Testis (tissue), 3 donors: ENCODE data around the gene CHRD. TPM values are rescaled to one million over a fixed set of nuclear protein-coding genes. Genes with fewer than 3 reads are reported as not detected.

Source experiments
- DNase-seq: peaks from one replicate; pipeline ENCODE4 v3.0.0-alpha.2; 2019
- H3K27ac ChIP-seq, 2 donors: fragments of 200-600 bp; sonication (generic); one replicate each; pipeline ENCODE4 v1.5.1; 2019
- H3K27me3 ChIP-seq: fragments of 200-600 bp; sonication (generic); one replicate; pipeline ENCODE4 v1.5.1; 2019
- H3K36me3 ChIP-seq: fragments of 200-600 bp; sonication (generic); one replicate; pipeline ENCODE4 v1.5.1; 2017; ENCODE audit warnings: low read depth; ENCODE audit errors: missing control alignments
- H3K4me1 ChIP-seq: fragments of 200-600 bp; sonication (generic); one replicate; pipeline ENCODE4 v1.5.1; 2019
- H3K4me3 ChIP-seq, 2 donors: fragments of 200-600 bp; sonication (generic); one replicate each; pipeline ENCODE4 v1.5.1; 2017 to 2019
- H3K9me3 ChIP-seq: fragments of 200-600 bp; sonication (generic); one replicate; pipeline ENCODE4 v1.5.1; 2017
- POLR2A ChIP-seq: fragments of 450-650 bp; IDR thresholded peaks from one replicate; pipeline ENCODE4 v1.6.1; 2017; ENCODE audit warnings: antibody characterized with exemption, mild to moderate bottlenecking, moderate library complexity
- whole genome bisulfite sequencing, 2 donors: methylation state at CpG; one replicate each; pipeline ENCODE4 v1.1.5; 2018; 5-methylcytosine and 5-hydroxymethylcytosine counted together
- intact Hi-C: fragments of 100-400 bp; cut with DNase I; formaldehyde crosslinking; loops from one replicate; pipeline ENCODE4 v1.15.1; 2023; ENCODE audit warnings: low total_unique reads
- polyA plus RNA-seq: library from polyadenylated mRNA; stranded (reverse); fragments of 350-450 nt; fragmentation: Illumina TruSeq; extraction: RNeasy Lipid Tissue Mini Kit (QIAGEN cat#74804); gene quantifications from one replicate; pipeline ENCODE4 v1.2.3, GENCODE V29; 2014; ENCODE audit warnings: low read depth, low replicate concordance; ENCODE audit not compliant: insufficient read depth
- total RNA-seq, 2 donors: library from RNA; depleted of rRNA; stranded (reverse); fragments of >200 nt; gene quantifications; one replicate each; pipeline ENCODE4 v1.2.3, GENCODE V29; 2016
- TF ChIP-seq, protein P1 (sequence below), 3 experiments: fragments of 450-650 bp in 2 of 3; fragments of 200-600 bp in 1 of 3; sonication (generic) in 1 of 3; IDR thresholded peaks; one replicate each; pipeline ENCODE4 v1.5.1; 2016 to 2019; ENCODE audit warnings: antibody characterized with exemption in 3 of 3, mild to moderate bottlenecking in 2 of 3, moderate library complexity in 1 of 3

CHRD gene
- total and polyA plus RNA-seq, 3 donors from 2014 or later, result 3.5 to 4.3 (median 4.3) TPM

DNA sequence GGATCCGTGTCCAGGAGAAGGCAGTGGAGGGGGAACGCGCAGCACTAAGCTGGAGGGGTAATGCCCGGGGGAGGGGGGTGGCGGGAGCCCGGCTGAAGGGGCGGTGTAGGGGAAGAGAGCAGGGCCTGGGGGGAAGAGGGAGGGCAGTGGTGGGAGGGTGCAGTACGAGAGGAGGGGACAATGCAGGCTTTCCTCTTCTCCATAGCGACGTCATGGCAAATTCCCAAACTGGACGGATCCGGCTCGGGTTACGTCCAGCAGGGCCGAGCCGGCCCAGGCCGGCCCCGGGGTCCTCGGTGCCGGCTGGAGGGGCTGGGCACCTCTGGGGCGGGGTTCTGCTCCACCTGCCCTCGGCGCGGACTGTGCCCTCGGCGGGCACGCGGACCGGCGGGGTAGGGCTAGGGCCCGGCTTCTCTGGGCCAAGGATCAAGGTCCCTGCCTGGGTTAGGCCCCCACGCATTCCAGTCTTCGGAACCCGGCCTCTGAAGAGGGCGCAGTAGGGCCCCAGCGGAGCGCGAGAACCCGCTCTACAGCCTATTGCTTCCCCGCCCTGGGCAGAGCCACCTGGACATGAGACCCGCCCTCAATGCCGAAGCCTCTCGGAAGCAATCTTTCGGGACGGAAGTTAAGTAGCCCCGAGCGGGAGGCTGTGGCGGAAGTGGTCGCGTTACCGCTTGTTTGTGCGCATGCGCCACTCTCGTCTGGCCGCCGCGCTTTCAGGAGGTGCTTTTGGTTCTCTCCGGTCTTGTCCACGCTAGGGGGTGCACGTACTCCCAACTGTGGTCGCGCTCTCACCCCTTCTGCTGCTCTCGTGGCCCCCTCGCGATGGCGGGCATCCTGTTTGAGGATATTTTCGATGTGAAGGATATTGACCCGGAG, 16.9 kb upstream of the CHRD start:
- Histone ChIP-seq H3K27me3 (no peaks in the 10 kb centered on the region), H3K4me3 (peak overlapping the region; percentile 85 to 86), H3K4me1 (peaks cover 39% of the 10 kb centered on the region), H3K9me3 (no peaks in the 10 kb centered on the region), H3K27ac (peak overlapping the region; percentile 96 to 98), H3K36me3 (no peaks in the 10 kb centered on the region)
- WGBS, 2 donors, result 0 to 1% methylated on average over 32 to 60 of the region's 68 CpGs
- intact Hi-C loops, result loop anchor here (10.0 kb wide), 1 partner anchor 48 kb away; the partner anchor contains the start of gene EIF4G1
- TF ChIP-seq, protein P1, sequence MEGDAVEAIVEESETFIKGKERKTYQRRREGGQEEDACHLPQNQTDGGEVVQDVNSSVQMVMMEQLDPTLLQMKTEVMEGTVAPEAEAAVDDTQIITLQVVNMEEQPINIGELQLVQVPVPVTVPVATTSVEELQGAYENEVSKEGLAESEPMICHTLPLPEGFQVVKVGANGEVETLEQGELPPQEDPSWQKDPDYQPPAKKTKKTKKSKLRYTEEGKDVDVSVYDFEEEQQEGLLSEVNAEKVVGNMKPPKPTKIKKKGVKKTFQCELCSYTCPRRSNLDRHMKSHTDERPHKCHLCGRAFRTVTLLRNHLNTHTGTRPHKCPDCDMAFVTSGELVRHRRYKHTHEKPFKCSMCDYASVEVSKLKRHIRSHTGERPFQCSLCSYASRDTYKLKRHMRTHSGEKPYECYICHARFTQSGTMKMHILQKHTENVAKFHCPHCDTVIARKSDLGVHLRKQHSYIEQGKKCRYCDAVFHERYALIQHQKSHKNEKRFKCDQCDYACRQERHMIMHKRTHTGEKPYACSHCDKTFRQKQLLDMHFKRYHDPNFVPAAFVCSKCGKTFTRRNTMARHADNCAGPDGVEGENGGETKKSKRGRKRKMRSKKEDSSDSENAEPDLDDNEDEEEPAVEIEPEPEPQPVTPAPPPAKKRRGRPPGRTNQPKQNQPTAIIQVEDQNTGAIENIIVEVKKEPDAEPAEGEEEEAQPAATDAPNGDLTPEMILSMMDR (IDR thresholded peaks at IDR 0.05), result peak; percentile 37 to 55 (median 48)
- peak; percentile 67 for TF ChIP-seq POLR2A
- peak; percentile 96 for DNase-seq

DNA sequence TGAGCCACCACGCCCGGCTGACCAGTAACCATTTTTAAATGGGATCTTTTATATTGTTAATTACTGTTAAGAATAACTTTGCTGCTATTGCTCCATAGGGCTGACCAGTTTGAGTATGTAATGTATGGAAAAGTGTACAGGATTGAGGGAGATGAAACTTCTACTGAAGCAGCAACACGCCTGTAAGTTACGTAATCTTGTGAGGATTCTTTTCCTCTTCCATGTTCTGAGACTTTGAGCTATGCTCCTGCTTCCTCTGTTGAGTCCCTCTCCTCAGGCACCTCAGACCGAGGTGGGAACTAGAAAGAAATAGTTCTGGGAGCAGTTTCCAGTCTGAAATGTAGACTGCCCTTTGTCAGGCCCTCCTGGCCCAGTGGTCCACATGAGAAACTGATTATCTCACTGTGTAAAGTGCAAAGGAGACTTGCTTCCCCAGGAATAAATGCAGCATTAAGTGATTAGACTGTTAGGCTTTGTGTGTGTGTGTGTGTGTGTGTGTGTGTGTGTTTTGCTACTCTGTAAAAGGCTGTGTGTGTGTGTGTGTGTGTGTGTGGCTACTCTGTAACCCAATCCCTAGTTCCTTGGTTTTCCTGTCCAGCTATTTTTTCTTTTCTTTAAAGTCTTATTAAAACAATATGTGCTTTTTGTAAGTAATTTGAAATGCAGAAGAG, 13.1 kb upstream of the CHRD start:
- 86 to 87% methylated on average over 5 of the region's 5 CpGs for WGBS, 2 donors
- H3K9me3 ChIP-seq, result no peaks in the 10 kb centered on the region
- DNase-seq, result no peak
- H3K27me3 ChIP-seq, result no peaks in the 10 kb centered on the region
- H3K4me1 ChIP-seq, result peaks cover 15% of the 10 kb centered on the region
- H3K36me3 ChIP-seq, result no peaks in the 10 kb centered on the region
- intact Hi-C loops, result loop anchor here (10.0 kb wide), 1 partner anchor 52 kb away; the partner anchor contains the start of gene EIF4G1
- no peak overlapping the region for H3K27ac ChIP-seq
- no peak overlapping the region for H3K4me3 ChIP-seq
- TF ChIP-seq POLR2A, result no peak
- TF ChIP-seq, protein P1 (IDR thresholded peaks at IDR 0.05), result no peak

DNA sequence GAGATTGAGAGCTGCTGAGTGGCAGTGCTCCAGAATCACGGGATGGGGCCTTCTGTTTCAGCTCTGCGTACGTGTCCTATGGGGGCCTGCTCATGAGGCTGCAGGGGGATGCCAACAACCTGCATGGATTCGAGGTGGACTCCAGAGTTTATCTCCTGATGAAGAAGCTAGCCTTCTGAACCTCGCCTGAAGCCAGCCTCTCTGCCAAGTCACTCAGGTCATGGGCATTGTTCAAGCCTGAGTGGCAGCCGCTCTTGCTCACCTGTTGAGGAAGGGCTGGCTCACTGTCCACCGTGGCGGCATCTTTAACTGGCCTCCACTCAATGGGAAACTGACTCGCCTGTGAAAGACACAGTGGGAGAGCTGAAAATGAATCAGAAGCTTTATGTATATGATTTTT, 11.7 kb upstream of the CHRD start:
- Histone ChIP-seq H3K27me3 (no peaks in the 10 kb centered on the region), H3K9me3 (no peaks in the 10 kb centered on the region), H3K4me1 (peaks cover 18% of the 10 kb centered on the region), H3K36me3 (no peaks in the 10 kb centered on the region), H3K27ac (no peak overlapping the region), H3K4me3 (no peak overlapping the region)
- no peak for DNase-seq
- TF ChIP-seq, protein P1 (IDR thresholded peaks at IDR 0.05), result no peak
- TF ChIP-seq POLR2A, result no peak
- WGBS, 2 donors, result 72 to 81% methylated on average over 8 to 9 of the region's 9 CpGs
- intact Hi-C loops, result loop anchor here (10.0 kb wide), 1 partner anchor 53 kb away; the partner anchor contains the start of gene EIF4G1

DNA sequence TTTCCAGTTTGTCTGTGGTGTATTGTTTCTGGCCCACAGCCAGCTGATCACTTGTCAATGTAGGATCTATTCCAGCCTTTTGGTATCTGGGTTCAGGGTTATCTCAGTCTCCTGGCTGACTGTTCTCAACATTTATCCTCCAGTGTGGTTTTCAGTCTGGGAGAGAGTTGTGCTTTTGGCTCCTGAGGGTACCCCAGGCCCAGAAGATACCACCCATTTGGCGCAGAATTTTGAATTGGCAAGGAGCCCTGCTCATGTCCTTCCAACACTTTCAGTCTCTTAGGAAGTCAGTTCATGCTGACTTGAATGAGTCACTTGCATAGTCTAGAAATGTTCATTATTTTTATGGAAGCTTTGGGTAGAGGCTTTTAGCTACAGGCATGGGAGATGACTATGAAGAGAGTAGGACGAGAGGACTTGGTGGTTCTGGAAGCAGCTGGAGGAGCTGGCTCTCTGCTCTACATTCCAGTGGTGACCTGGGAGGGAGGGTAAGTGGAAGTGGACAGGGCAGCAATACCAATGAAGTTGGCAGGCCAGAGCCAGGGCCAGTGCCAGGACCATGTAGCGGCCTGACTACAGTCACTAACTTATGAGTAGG, 11.2 kb upstream of the CHRD start:
- Histone ChIP-seq H3K9me3 (no peaks in the 10 kb centered on the region), H3K36me3 (no peaks in the 10 kb centered on the region), H3K4me1 (peaks cover 16% of the 10 kb centered on the region), H3K4me3 (no peak overlapping the region), H3K27ac (no peak overlapping the region), H3K27me3 (no peaks in the 10 kb centered on the region)
- DNase-seq, result no peak
- intact Hi-C loops, result loop anchor here (10.0 kb wide), 1 partner anchor 54 kb away; the partner anchor contains the start of gene EIF4G1
- 45 to 58% methylated on average over 3 of the region's 3 CpGs for WGBS, 2 donors
- TF ChIP-seq POLR2A, result no peak
- TF ChIP-seq, protein P1 (IDR thresholded peaks at IDR 0.05), result no peak
